H9 (cell line): Measurements from ENCODE around the gene ABLIM1. TPM values are rescaled to one million over a fixed set of nuclear protein-coding genes. Genes with fewer than 3 reads are reported as not detected.

Source experiments
- DNase-seq: peaks from one replicate; pipeline ENCODE4 v3.0.0-alpha.2; 2017
- H2AFZ ChIP-seq: one replicate; pipeline ENCODE4 v1.6.1; 2013; ENCODE audit warnings: mild to moderate bottlenecking, low read length, control low read depth, moderate library complexity
- H2AK5ac ChIP-seq: 2 replicates; pipeline ENCODE4 v1.6.1; 2013; ENCODE audit warnings: low read length, control low read depth, mixed read lengths; ENCODE audit not compliant: insufficient read length
- H2BK120ac ChIP-seq: one replicate; pipeline ENCODE4 v1.6.1; 2013; ENCODE audit warnings: low read depth, mild to moderate bottlenecking, low read length, control low read depth, inconsistent platforms; ENCODE audit not compliant: poor library complexity, severe bottlenecking
- H2BK12ac ChIP-seq: 2 replicates; pipeline ENCODE4 v1.6.1; 2013; ENCODE audit warnings: low read length, control low read depth, mixed read lengths, low read depth; ENCODE audit not compliant: insufficient read length
- H2BK15ac ChIP-seq: 2 replicates; pipeline ENCODE4 v1.6.1; 2013; ENCODE audit warnings: low read depth, low read length, control low read depth
- H2BK20ac ChIP-seq: one replicate; pipeline ENCODE4 v1.6.1; 2013; ENCODE audit warnings: low read depth, mild to moderate bottlenecking, low read length, control low read depth, inconsistent platforms; ENCODE audit not compliant: poor library complexity, severe bottlenecking
- H2BK5ac ChIP-seq: 2 replicates; pipeline ENCODE4 v1.6.1; 2013; ENCODE audit warnings: low read length, control low read depth, mixed read lengths; ENCODE audit not compliant: insufficient read length
- H3K14ac ChIP-seq: 2 replicates; pipeline ENCODE4 v1.6.1; 2013; ENCODE audit warnings: low read length, control low read depth; ENCODE audit not compliant: insufficient read depth
- H3K18ac ChIP-seq: 2 replicates; pipeline ENCODE4 v1.6.1; 2013; ENCODE audit warnings: low read depth, mild to moderate bottlenecking, mixed read lengths, low read length, control low read depth; ENCODE audit not compliant: insufficient read length
- H3K23ac ChIP-seq: 2 replicates; pipeline ENCODE4 v1.6.1; 2013; ENCODE audit warnings: low read length, control low read depth, mixed read lengths, low read depth; ENCODE audit not compliant: insufficient read length
- H3K23me2 ChIP-seq: 2 replicates; pipeline ENCODE4 v1.6.1; 2013; ENCODE audit warnings: low read depth, mild to moderate bottlenecking, mixed read lengths, low read length, control low read depth; ENCODE audit not compliant: insufficient read length, poor library complexity, severe bottlenecking
- H3K27ac ChIP-seq: 2 replicates; pipeline ENCODE4 v1.5.1; 2013; ENCODE audit warnings: low read length, control low read depth, mixed read lengths, low read depth; ENCODE audit not compliant: insufficient read length
- H3K27me3 ChIP-seq: 2 replicates; pipeline ENCODE4 v1.6.1; 2013; ENCODE audit warnings: low read length, control low read depth, inconsistent platforms; ENCODE audit not compliant: insufficient read depth
- H3K4ac ChIP-seq: 2 replicates; pipeline ENCODE4 v1.6.1; 2013; ENCODE audit warnings: low read depth, mild to moderate bottlenecking, control low read depth, inconsistent platforms, low read length, moderate library complexity
- H3K4me1 ChIP-seq: 2 replicates; pipeline ENCODE4 v1.6.1; 2013; ENCODE audit warnings: low read length, control low read depth, inconsistent platforms; ENCODE audit not compliant: insufficient read depth
- H3K4me2 ChIP-seq: 2 replicates; pipeline ENCODE4 v1.6.1; 2013; ENCODE audit warnings: low read length, control low read depth, mixed read lengths; ENCODE audit not compliant: insufficient read length, insufficient read depth
- H3K56ac ChIP-seq: 2 replicates; pipeline ENCODE4 v1.6.1; 2013; ENCODE audit warnings: low read depth, mild to moderate bottlenecking, mixed read lengths, low read length, control low read depth; ENCODE audit not compliant: insufficient read length
- H3K79me1 ChIP-seq: 2 replicates; pipeline ENCODE4 v1.6.1; 2013; ENCODE audit warnings: low read depth, mild to moderate bottlenecking, moderate library complexity, low read length, control low read depth, inconsistent platforms; ENCODE audit not compliant: insufficient read depth, poor library complexity, severe bottlenecking
- H3K79me2 ChIP-seq: 2 replicates; pipeline ENCODE4 v1.6.1; 2013; ENCODE audit warnings: low read length, control low read depth, inconsistent platforms; ENCODE audit not compliant: insufficient read depth
- H3K9ac ChIP-seq: 2 replicates; pipeline ENCODE4 v1.6.1; 2013; ENCODE audit warnings: low read length, control low read depth, mixed read lengths; ENCODE audit not compliant: insufficient read length; ENCODE audit errors: extremely low read depth
- H3K9me3 ChIP-seq: one replicate; pipeline ENCODE4 v1.6.1; 2013; ENCODE audit warnings: low read depth, low read length, inconsistent platforms; ENCODE audit not compliant: control insufficient read depth
- H3T11ph ChIP-seq: one replicate; pipeline ENCODE4 v1.6.1; 2013; ENCODE audit warnings: mild to moderate bottlenecking, low read length, control low read depth, inconsistent platforms
- H4K20me1 ChIP-seq: one replicate; pipeline ENCODE4 v1.6.1; 2013; ENCODE audit not compliant: control insufficient read depth, insufficient read length, insufficient read depth
- H4K5ac ChIP-seq: 2 replicates; pipeline ENCODE4 v1.6.1; 2013; ENCODE audit warnings: low read depth, mild to moderate bottlenecking, mixed read lengths, low read length, control low read depth; ENCODE audit not compliant: insufficient read length
- H4K8ac ChIP-seq: replicated peaks from 2 replicates; pipeline ENCODE4 v1.6.1; 2013; ENCODE audit warnings: low read length, control low read depth, mixed read lengths, low read depth; ENCODE audit not compliant: insufficient read length
- H4K91ac ChIP-seq: 2 replicates; pipeline ENCODE4 v1.6.1; 2013; ENCODE audit warnings: low read depth, mild to moderate bottlenecking, moderate library complexity, mixed read lengths, low read length, control low read depth; ENCODE audit not compliant: insufficient read length
- H3K27ac Mint-ChIP-seq, 3 experiments: 2 replicates in 2 of 3; 3 replicates in 1 of 3; pipeline ENCODE4 v1.8.0; 2020 to 2021; ENCODE audit warnings: mixed read lengths in 3 of 3, mild to moderate bottlenecking in 1 of 3, moderate library complexity in 1 of 3
- H3K27me3 Mint-ChIP-seq: 2 replicates; pipeline ENCODE4 v1.8.0; 2021; ENCODE audit warnings: low read depth, mild to moderate bottlenecking, moderate library complexity, mixed read lengths
- H3K36me3 Mint-ChIP-seq, 3 experiments: 2 replicates in 2 of 3; 3 replicates in 1 of 3; pipeline ENCODE4 v1.8.0; 2020 to 2021; ENCODE audit warnings: low read depth in 3 of 3, mixed read lengths in 3 of 3; ENCODE audit not compliant: insufficient read depth in 1 of 3
- H3K4me1 Mint-ChIP-seq, 2 experiments: 2 replicates each; pipeline ENCODE4 v1.8.0; 2020; ENCODE audit warnings: mixed read lengths in 2 of 2
- H3K4me3 Mint-ChIP-seq, 2 experiments: 2 replicates in 1 of 2; 3 replicates in 1 of 2; pipeline ENCODE4 v1.8.0; 2020 to 2021; ENCODE audit warnings: mild to moderate bottlenecking in 2 of 2, mixed read lengths in 2 of 2, moderate library complexity in 1 of 2
- H3K9me3 Mint-ChIP-seq, 2 experiments: 2 replicates in 1 of 2; 3 replicates in 1 of 2; pipeline ENCODE4 v1.8.0; 2020; ENCODE audit warnings: mild to moderate bottlenecking in 2 of 2, mixed read lengths in 2 of 2, moderate library complexity in 1 of 2
- CTCF ChIP-seq: fragments of 200-600 bp; sonication (generic); conservative IDR thresholded peaks from 3 replicates; pipeline ENCODE4 v1.8.0; 2021; ENCODE audit warnings: antibody characterized with exemption, mild to moderate bottlenecking
- WGBS: extraction: QIAGEN DNeasy Blood & Tissue Kit; methylation state at CpG from one replicate; pipeline ENCODE4 v1.1.7; 2013; ENCODE audit warnings: missing lambda C conversion rate, low lambda C conversion rate, mixed read lengths; ENCODE audit not compliant: insufficient read length; ENCODE audit errors: extremely low coverage; 5-methylcytosine and 5-hydroxymethylcytosine counted together
- total RNA-seq: library from RNA; stranded (reverse); gene quantifications from 2 replicates; pipeline ENCODE4 v1.2.1, GENCODE V29; 2021

Gene ABLIM1
- total RNA-seq, 1 experiment from 2014 or later = 32.1 TPM

- Histone ChIP-seq H2BK5ac (no peak overlapping the region), H4K91ac (no peak overlapping the region), H3K56ac (no peak overlapping the region), H3K9ac (no peak overlapping the region), H3K27ac (no peak overlapping the region), H3K4ac (no peak overlapping the region), H3K4me2 (no peak overlapping the region), H2AK5ac (no peak overlapping the region), H3K9me3 (no peaks in the 10 kb centered on the region), H3K4me1 (peaks cover 5% of the 10 kb centered on the region; the same call in 1 of the 2 replicates), H4K5ac (no peak overlapping the region), H3T11ph (no peak overlapping the region), H3K23ac (no peak overlapping the region), H3K14ac (no peak overlapping the region), H4K8ac (no peak overlapping the region), H3K23me2 (no peaks in the 10 kb centered on the region), H2BK20ac (no peak overlapping the region), H3K79me2 (no peaks in the 10 kb centered on the region), H2AFZ (no peak overlapping the region), H2BK12ac (no peak overlapping the region), H2BK120ac (no peak overlapping the region), H3K27me3 (no peaks in the 10 kb centered on the region; the same call in 1 of the 2 replicates), H2BK15ac (no peak overlapping the region), H3K79me1 (no peaks in the 10 kb centered on the region), H4K20me1 (no peaks in the 10 kb centered on the region), H3K18ac (no peak overlapping the region)
- Mint-ChIP-seq H3K4me3 (no peak overlapping the region), H3K4me1 (peaks cover 25 to 26% of the 10 kb centered on the region in 2 experiments), H3K9me3 (peaks cover 0 to 7% of the 10 kb centered on the region in 2 experiments; a peak in 2 of 5 replicates), H3K27ac (no peak overlapping the region), H3K36me3 (peaks cover 0 to 4% (median 3%) of the 10 kb centered on the region in 3 experiments; a peak in 3 of 7 replicates), H3K27me3 (peaks cover 52% of the 10 kb centered on the region)
- TF ChIP-seq CTCF = no peak
- no CpG with 5 or more reads among the region's 14 CpGs for WGBS
- no peak for DNase-seq
Measured at GRCh38 chr10:114541081-114541796, 116.8 kb downstream of the ABLIM1 start.
